Measurements from ENCODE around the gene ABCA2.

ABCA2 gene

GRCh38 chr9:136997371-136997770 lies 30.7 kb downstream of the ABCA2 start:
- no peak for DNase-seq (ENCODE audit: low read depth)
- H3K4me3 ChIP-seq (ENCODE audit: low read length), result no peak overlapping the region

DNA sequence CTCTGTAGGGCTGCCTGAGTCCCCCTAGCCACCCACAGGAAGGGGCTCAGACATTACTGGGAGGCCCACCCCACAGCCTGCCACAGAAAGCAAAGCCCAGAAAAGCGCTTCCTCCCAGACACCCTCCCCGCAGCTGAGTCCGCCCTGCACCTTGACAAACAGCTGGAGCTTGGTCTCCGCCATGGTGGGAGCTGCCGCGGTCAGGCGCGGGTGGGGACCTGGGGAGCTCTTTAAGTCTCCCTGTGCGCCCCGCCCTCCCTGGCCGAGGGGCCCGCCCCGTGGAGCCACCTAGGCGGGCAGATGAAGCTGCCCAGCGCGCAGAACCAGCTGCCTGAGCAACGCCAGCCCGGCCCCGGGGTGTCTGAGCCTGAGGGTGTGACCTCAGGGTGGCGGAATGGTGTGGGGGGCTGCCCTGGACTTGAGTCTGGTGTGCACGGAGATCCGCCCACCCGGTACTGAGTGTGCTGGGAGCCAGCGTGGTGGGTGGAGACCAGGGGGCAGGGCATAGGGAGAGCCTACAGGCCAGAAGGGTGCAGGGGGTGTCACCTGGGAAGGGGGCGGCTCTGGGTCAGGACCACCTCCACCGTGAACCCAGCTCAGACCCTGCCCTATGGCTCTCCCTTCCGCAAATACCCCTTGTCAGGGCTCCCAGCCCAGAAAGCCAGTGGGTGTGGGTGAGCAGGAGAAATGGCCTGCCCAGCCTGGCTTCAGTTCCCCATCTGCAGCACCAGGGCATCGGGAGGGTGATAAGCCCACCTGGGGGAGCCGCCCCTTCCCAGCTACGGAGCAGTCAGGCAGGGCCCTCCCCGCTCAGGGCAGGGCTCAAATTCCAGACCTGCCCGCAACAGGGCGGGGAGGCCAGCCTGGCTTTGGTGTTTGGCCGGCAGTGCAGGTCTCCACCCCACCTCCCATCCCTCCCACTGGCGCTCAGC lies 31.4 kb downstream of the ABCA2 start, which contains the start of gene CLIC3:
TSS of gene CLIC3 (minus strand) at position 208 of the 932 bp plus-strand sequence. CDS start at position 183, 25 bp downstream.
- H3K4me3 ChIP-seq (ENCODE audit: low read length), result peak within 1 kb of the TSS; percentile 26
- no peak for DNase-seq (ENCODE audit: low read depth)
- TF ChIP-seq, protein P1, sequence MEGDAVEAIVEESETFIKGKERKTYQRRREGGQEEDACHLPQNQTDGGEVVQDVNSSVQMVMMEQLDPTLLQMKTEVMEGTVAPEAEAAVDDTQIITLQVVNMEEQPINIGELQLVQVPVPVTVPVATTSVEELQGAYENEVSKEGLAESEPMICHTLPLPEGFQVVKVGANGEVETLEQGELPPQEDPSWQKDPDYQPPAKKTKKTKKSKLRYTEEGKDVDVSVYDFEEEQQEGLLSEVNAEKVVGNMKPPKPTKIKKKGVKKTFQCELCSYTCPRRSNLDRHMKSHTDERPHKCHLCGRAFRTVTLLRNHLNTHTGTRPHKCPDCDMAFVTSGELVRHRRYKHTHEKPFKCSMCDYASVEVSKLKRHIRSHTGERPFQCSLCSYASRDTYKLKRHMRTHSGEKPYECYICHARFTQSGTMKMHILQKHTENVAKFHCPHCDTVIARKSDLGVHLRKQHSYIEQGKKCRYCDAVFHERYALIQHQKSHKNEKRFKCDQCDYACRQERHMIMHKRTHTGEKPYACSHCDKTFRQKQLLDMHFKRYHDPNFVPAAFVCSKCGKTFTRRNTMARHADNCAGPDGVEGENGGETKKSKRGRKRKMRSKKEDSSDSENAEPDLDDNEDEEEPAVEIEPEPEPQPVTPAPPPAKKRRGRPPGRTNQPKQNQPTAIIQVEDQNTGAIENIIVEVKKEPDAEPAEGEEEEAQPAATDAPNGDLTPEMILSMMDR (conservative IDR thresholded peaks at IDR 0.05; ENCODE audit: low read depth, low read length), result no peak

More at GRCh38 chr9:136997371-136997770, 30.7 kb downstream of the ABCA2 start:
- TF ChIP-seq, protein P1 (conservative IDR thresholded peaks at IDR 0.05; ENCODE audit: low read depth, low read length), result no peak

GRCh38 chr9:136995772-136996311 lies 32.2 kb downstream of the ABCA2 start:
- peak overlapping the region; percentile 26 for H3K4me3 ChIP-seq (ENCODE audit: low read length)
- no peak for DNase-seq (ENCODE audit: low read depth)
- TF ChIP-seq, protein P1 (conservative IDR thresholded peaks at IDR 0.05; ENCODE audit: low read depth, low read length), result no peak

DNA sequence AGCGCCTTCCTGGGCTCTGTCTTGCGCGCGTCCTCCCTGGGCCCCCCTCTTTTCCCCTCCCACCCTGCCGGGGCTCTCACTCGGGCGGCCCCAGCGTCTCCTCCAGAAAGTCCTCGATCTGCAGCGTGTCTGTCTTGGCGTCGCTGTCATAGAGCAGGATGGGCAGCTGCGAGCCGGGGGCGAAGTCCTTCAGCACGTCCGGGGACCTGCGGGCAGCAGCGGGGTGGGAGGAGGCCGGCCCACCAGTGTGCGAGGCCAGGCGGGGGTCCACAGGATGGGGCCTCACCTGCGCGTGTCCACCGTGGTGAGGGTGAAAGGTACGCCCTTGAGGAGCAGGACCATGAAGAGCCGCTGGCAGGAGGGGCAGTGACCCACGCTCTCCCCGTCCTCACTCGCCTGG lies 32.7 kb downstream of the ABCA2 start:
- H3K4me3 ChIP-seq (ENCODE audit: low read length), result no peak overlapping the region
- DNase-seq (ENCODE audit: low read depth), result no peak
- TF ChIP-seq, protein P1 (conservative IDR thresholded peaks at IDR 0.05; ENCODE audit: low read depth, low read length), result no peak

- DNase-seq (ENCODE audit: low read depth), result no peak
- TF ChIP-seq, protein P1 (conservative IDR thresholded peaks at IDR 0.05; ENCODE audit: low read depth, low read length), result no peak
- H3K4me3 ChIP-seq (ENCODE audit: low read length), result no peak overlapping the region
Measured at GRCh38 chr9:136994888-136995230, 33.2 kb downstream of the ABCA2 start.

- TF ChIP-seq, protein P1 (conservative IDR thresholded peaks at IDR 0.05; ENCODE audit: low read depth, low read length), result no peak
- no peak for DNase-seq (ENCODE audit: low read depth)
- H3K4me3 ChIP-seq (ENCODE audit: low read length), result no peak overlapping the region
Measured at GRCh38 chr9:136994180-136994887, 33.7 kb downstream of the ABCA2 start.
